ENCODE data around the gene SEMA5B.

DNA sequence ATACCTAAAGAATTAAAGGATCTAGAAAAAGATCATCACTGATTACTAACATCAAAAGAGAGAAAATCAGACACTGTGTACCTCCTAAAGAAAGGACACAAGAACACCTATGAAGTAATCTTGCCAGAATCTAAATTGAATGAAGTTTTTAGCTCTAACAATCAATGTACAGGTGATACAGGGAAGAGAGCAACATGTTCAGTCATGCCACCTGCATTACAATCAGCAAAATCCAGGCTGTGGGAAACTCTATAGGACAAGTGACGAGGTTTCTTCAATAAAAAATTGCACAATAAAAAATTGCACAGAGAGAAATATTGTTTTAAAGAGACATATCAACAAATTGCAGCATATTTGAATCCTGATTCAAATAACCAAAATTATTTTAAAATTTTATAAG, 93.3 kb downstream of the SEMA5B start:
- TF ChIP-seq ETV5 (CRISPR knock-in tag; IDR thresholded peaks at IDR 0.05; ENCODE audit: low read depth) (no peak), ZSCAN29 (IDR thresholded peaks at IDR 0.05) (no peak), SMC3 (conservative IDR thresholded peaks at IDR 0.05; ENCODE audit: insufficient read depth, low read depth, low read length) (no peak), MAFK (IDR thresholded peaks at IDR 0.05; ENCODE audit: low read length) (no peak), SAFB2 (IDR thresholded peaks at IDR 0.05; ENCODE audit: borderline replicate concordance, low read depth, low read length, severe bottlenecking) (no peak), TAF1 (IDR thresholded peaks at IDR 0.05; ENCODE audit: control insufficient read depth, extremely low read depth, insufficient read depth, low read length, severe bottlenecking) (no peak), CEBPB (tag; IDR thresholded peaks at IDR 0.05) (no peak), ZBED1 (IDR thresholded peaks at IDR 0.05) (no peak)
- TF ChIP-seq, protein P1, sequence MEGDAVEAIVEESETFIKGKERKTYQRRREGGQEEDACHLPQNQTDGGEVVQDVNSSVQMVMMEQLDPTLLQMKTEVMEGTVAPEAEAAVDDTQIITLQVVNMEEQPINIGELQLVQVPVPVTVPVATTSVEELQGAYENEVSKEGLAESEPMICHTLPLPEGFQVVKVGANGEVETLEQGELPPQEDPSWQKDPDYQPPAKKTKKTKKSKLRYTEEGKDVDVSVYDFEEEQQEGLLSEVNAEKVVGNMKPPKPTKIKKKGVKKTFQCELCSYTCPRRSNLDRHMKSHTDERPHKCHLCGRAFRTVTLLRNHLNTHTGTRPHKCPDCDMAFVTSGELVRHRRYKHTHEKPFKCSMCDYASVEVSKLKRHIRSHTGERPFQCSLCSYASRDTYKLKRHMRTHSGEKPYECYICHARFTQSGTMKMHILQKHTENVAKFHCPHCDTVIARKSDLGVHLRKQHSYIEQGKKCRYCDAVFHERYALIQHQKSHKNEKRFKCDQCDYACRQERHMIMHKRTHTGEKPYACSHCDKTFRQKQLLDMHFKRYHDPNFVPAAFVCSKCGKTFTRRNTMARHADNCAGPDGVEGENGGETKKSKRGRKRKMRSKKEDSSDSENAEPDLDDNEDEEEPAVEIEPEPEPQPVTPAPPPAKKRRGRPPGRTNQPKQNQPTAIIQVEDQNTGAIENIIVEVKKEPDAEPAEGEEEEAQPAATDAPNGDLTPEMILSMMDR (IDR thresholded peaks at IDR 0.05 in 2 of 3, conservative IDR thresholded peaks at IDR 0.05 in 1 of 3; ENCODE audit: insufficient read depth in 2 of 3, low read depth in 1 of 3, low read length in 3 of 3), result no peak

Measured in K562 (cell line).